ENCODE measurements around the gene PIGU.
"Not testable (repeated sequence)": the region's sequence is repeated elsewhere in the genome, so short reads cannot be mapped to it uniquely, and the experiment has no call there.

Gene PIGU

DNA sequence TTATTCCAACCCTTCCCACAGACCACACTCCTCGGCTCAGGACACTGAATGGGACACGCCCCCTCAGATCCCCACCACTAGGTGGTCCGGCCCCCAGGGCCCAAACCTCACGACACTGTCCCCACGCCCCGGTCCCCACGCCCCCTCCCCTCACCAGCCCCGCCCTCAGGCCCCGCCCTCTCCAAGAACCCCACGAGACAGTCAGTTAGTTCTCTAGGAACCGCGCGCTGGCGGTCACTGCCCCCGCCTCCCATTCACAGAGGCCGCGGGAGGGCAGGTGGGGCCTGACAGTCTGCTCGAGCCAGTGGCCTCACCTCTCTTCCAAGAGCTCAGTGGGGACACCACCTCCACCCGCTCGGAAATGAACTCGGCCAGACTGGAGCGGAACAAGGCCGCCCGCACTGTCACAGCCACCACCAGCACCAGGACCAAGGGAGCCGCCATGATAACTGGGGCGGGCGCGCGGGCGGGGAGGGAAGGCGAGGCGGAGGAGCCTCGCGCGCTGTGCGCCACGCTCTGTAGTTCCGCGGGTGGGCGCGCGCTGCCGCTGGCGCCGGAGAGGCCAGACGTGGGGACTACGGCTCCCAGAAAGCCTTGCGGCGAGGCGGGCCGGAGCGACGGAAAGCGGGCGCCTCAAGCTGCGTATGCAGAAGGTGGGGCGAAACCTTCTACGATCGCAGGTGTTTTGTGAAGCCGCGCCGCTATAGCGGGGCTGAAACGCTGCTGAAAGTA is at the start of gene PIGU:
Gene PIGU (minus strand): TSS at position 451 of the 732 bp plus-strand sequence. CDS start 7 bp downstream, at position 444.
- DNase-seq (ENCODE audit: low spot score) = peak; percentile 99

DNA sequence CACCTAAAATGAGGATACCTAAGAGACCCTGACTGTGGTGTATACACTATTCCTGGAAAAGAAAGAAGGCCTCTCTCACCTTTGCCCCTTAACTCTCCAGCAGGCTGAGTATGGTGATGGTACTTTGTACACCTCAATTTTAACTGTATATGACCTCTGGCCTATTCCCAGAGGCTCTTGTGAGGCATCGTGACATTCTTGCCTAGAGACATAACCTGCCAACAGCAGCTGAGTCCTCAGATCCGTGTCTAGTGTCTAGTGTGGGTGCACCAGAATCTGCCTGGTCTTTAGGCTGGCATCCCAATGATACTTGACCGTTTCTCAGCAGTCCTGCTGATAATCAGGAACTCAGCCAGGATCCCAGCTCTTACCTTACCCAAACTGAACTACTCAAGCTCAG is 47.3 kb upstream of the PIGU start:
- DNase-seq (ENCODE audit: low spot score) = no peak

GRCh38 chr20:34722560-34722959 is 45.7 kb upstream of the PIGU start:
- DNase-seq (ENCODE audit: low spot score) = not testable (repeated sequence)

- DNase-seq (ENCODE audit: low spot score) = no peak
Observed at GRCh38 chr20:34720266-34720665, 43.4 kb upstream of the PIGU start.

GRCh38 chr20:34719242-34720017 is 42.5 kb upstream of the PIGU start:
- not testable (repeated sequence) for DNase-seq (ENCODE audit: low spot score)

DNA sequence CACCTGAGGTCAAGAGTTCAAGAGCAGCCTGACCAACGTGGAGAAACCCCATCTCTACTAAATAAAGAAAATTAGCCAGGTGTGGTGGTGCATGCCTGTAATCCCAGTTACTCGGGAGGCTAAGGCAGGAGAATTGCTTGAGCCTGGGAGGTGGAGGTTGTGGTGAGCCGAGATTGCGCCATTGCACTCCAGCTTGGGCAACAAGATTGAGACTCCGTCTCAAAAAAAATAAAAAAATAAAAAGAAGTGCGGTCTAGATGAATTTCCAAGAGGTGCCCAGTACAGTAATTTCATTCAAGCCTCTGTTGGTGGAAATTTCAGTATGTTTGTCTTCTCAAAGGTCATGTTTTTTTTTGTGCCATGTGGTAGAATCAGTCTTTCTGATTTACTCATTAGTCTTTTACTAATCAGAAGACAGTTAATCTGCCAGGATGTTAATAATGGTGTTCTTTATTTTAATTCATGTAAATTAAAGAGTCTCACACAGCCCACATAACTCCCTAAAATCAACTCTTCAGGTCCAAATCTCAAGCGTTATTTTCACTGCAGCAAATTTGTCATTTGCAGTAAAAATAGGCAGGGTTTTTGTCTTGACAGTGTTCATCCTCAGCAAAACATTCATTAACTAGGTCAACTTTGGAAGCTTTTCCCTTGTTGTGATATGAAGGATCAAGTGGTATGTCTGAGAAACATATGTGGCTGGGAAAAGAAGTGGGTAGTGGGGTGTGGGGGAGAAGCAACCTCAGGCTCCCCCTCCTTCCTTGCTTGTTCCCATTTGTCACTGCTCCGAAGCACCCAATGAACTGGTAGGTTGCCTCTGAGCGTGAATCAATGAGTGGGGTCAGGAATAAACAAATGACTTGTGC is 40.6 kb upstream of the PIGU start:
- no peak for DNase-seq (ENCODE audit: low spot score)

GRCh38 chr20:34716921-34717229 is 40.0 kb upstream of the PIGU start:
- no peak for DNase-seq (ENCODE audit: low spot score)

- peak; percentile 75 for DNase-seq (ENCODE audit: low spot score)
Observed at GRCh38 chr20:34715384-34715783, 38.5 kb upstream of the PIGU start.

- DNase-seq (ENCODE audit: low spot score) = not testable (repeated sequence)
Observed at GRCh38 chr20:34713944-34714515, 37.1 kb upstream of the PIGU start.

GRCh38 chr20:34713194-34713943 is 36.5 kb upstream of the PIGU start:
- peak; percentile 78 for DNase-seq (ENCODE audit: low spot score)

- no peak for DNase-seq (ENCODE audit: low spot score)
Observed at GRCh38 chr20:34712525-34713192, 35.8 kb upstream of the PIGU start.

- DNase-seq (ENCODE audit: low spot score) = no peak
Observed at GRCh38 chr20:34711813-34712430, 35.0 kb upstream of the PIGU start.

DNA sequence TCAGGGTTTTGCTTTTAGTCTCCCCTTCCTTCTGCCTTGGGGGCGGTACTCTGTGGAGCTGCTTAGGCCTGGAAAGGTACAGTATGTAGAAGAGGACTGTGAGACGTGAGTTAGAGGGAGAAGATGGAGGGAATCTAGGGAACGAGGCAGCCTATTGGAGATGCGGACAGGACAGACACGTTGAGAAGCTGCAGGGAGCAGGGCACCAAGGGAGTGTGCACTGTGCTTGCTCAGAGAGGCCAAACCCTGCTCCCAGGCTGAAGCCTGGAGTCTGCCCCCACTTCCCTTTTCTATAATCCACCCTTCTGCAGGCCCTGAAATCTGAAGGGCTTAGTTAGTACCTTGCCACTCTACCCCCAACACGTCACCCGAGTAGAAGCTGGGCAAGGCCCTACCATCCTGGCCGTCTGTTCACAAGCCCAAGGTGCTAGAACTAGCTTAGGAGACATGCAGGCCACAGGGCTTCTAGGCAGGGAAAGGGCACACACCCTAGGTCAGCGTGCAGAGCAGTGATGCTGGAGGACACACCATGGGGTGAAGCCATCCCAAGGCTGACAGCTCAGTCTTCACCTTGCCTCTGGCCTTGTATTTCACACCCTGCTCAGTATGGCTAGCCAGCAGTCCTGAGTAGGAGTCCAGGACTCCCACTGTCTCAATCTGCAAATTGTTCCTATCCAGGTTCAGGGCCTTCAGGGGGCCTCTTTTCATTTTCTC is 34.1 kb upstream of the PIGU start:
- no peak for DNase-seq (ENCODE audit: low spot score)

- no peak for DNase-seq (ENCODE audit: low spot score)
Observed at GRCh38 chr20:34710568-34710839, 33.6 kb upstream of the PIGU start.

DNA sequence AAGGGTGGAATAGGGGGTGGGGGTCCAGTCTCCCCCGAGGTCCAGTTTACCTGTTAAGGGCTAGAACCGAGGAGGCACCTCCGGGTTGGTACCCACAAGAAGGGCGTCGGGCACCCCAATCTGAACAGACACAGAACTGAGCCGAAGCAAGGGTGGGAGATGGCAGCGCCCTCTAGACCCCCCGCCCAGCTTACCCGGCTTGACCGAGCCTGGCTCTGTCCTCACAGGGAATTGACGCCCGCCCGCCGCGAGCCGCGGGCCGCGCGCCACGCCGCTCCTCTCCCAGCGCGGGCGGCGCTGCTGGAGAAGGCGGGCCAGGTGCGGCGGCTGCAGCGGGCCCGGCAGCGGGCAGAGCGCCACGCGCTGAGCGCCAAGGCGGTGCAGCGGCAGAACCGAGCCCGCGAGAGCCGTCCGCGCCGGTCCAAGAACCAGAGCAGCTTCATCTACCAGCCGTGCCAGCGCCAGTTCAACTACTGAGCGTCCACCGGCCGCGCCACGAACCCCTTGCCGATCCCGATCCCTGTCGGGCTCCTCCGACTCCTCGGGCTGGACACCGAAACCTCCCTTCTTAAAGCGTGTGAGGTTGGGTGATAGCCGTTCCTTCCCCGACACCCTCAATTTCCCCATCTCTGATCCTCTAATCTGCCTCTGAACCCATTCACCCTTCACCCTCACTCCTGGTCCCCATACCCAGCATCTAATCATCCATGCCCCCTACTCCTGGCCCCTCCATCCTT is 33.1 kb upstream of the PIGU start:
- DNase-seq (ENCODE audit: low spot score) = peak; percentile 88

GRCh38 chr20:34709044-34709830 is 32.3 kb upstream of the PIGU start:
- DNase-seq (ENCODE audit: low spot score) = peak; percentile 92

DNA sequence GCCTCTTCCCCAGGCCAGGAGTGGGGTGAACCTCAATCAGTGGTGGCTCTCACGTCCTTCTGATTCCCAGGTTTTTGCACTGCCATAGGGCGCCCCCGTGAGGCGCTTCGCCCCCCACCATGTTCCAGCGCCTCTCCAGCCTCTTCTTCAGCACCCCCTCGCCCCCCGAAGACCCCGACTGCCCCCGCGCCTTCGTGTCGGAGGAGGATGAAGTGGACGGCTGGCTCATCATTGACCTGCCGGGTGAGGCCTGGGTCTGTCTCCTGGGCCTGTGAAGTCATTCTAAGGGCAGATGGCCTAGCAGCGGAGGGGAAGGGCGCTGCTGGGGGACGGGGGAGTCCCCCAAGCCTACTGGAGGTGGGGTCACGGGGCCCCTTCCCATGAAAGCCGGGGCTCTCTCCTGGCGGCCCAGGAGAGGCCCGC is 31.7 kb upstream of the PIGU start:
- peak; percentile 66 for DNase-seq (ENCODE audit: low spot score)
